Aorta (tissue), 5 donors: ENCODE data around the gene TEPSIN. TPM values are rescaled to one million over a fixed set of nuclear protein-coding genes. Genes with fewer than 3 reads are reported as not detected.

Source experiments
- ATAC-seq: fragments of 200-7000 bp; cut with Tn5 transposase; one replicate; pipeline ENCODE4 v1.9.1; 2022; ENCODE audit warnings: moderate library complexity; ENCODE audit not compliant: low FRiP score
- DNase-seq, 2 donors: peaks; one replicate each; pipeline ENCODE4 v3.0.0-alpha.2; 2020
- H3K27ac ChIP-seq, 2 donors: one replicate each; pipeline ENCODE4 v1.5.1; 2013; ENCODE audit warnings: low read length in 2 of 2, mild to moderate bottlenecking in 2 of 2, moderate library complexity in 2 of 2, control low read depth in 1 of 2, inconsistent platforms in 1 of 2, low read depth in 1 of 2
- H3K27me3 ChIP-seq, 2 donors: one replicate each; pipeline ENCODE4 v1.6.1; 2013; ENCODE audit warnings: control low read depth in 1 of 2, low read length in 1 of 2, mild to moderate bottlenecking in 1 of 2, moderate library complexity in 1 of 2; ENCODE audit not compliant: insufficient read depth in 2 of 2, control insufficient read depth in 1 of 2
- H3K36me3 ChIP-seq, 2 donors: one replicate each; pipeline ENCODE4 v1.6.1; 2013; ENCODE audit warnings: control low read depth in 1 of 2, low read length in 1 of 2, mild to moderate bottlenecking in 1 of 2; ENCODE audit not compliant: insufficient read depth in 2 of 2, control insufficient read depth in 1 of 2
- H3K4me1 ChIP-seq, 2 donors: one replicate each; pipeline ENCODE4 v1.6.1; 2013; ENCODE audit warnings: low read length in 2 of 2, control low read depth in 1 of 2, mild to moderate bottlenecking in 1 of 2, moderate library complexity in 1 of 2; ENCODE audit not compliant: insufficient read depth in 2 of 2, control insufficient read depth in 1 of 2
- H3K4me3 ChIP-seq, 2 donors: one replicate each; pipeline ENCODE4 v1.5.1; 2013; ENCODE audit warnings: low read length in 2 of 2, control low read depth in 1 of 2, mild to moderate bottlenecking in 1 of 2
- H3K9me3 ChIP-seq: one replicate; pipeline ENCODE4 v1.6.1; 2013; ENCODE audit warnings: mild to moderate bottlenecking, low read length; ENCODE audit not compliant: control insufficient read depth
- WGBS, 2 donors: extraction: QIAGEN DNeasy Blood & Tissue Kit; methylation state at CpG; one replicate each; pipeline ENCODE4 v1.1.7; 2013; 5-methylcytosine and 5-hydroxymethylcytosine counted together
- intact Hi-C, 2 donors: fragments of 100-400 bp; cut with DNase I; formaldehyde crosslinking; loops; one replicate each; pipeline versions ENCODE4 v1.14.2 to v1.15.0; 2022
- polyA plus RNA-seq, 2 donors: library from polyadenylated mRNA; stranded (reverse); fragments of 200-250 nt; gene quantifications; one replicate each; pipeline ENCODE4 v1.2.3, GENCODE V29; 2013
- total RNA-seq, 2 donors: library from RNA; stranded (reverse); fragmentation: NEBNext Ultra II Directional; extraction: Animal tissue kit (Norgen Biotek cat#: 25700); gene quantifications; one replicate each; pipeline ENCODE4 v1.2.1, GENCODE V29; 2021
- donor health status: healthy with polysubstance abuse.
- donor health status: Bipolar disorder and iron deficiency.
- donor health status: DM: no; HTN: no; CAD: no.
- donor health status: DM: no; HTN: no; CAD: no.
- donor health status: DM: yes; HTN: yes; CAD: no.

TEPSIN gene
- total and polyA plus RNA-seq, 4 donors: 5.6 to 79.0 (median 35.0) TPM

DNA sequence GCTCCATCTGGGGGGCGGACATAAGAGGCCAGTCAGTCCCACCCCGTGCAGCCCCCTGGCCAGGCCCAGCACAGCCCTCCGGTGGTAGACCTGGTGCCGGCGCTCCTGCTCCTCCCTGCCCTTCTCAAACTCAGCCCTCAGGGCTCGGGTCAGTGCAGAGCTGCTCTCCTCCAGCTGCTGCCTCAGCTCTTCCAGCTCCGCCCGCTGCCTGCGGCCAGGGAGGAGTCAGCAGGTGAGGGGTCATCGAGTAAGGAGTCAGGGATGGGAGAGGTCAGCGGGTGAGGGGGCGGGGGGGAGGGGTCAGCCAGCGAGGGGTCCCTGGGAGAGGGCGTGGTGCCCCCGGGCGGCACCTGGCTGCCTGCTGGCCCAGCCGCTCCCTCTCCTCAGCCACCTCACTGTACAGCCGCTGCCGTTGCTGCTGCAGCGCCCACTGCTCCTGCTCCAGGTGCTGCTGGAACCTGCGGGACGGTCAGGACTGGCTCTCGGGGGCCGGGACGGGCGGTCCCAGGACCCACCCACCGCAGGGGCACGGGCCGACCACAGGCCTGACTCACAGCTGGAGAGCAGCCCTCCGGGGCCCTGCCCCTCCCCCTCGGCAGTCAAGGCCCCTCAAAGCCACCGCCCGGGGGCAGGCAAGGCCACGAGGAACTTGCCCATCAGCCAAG lies 46.3 kb downstream of the TEPSIN start:
- Histone ChIP-seq H3K27me3 (no peaks in the 10 kb centered on the region), H3K27ac (no peak overlapping the region), H3K9me3 (no peaks in the 10 kb centered on the region), H3K36me3 (no peaks in the 10 kb centered on the region), H3K4me1 (no peaks in the 10 kb centered on the region), H3K4me3 (no peak overlapping the region)
- intact Hi-C loops: no loop called here
- WGBS, 2 donors: 87 to 92% methylated on average over 24 to 34 of the region's 34 CpGs
- ATAC-seq (no peak), DNase-seq (no peak)

DNA sequence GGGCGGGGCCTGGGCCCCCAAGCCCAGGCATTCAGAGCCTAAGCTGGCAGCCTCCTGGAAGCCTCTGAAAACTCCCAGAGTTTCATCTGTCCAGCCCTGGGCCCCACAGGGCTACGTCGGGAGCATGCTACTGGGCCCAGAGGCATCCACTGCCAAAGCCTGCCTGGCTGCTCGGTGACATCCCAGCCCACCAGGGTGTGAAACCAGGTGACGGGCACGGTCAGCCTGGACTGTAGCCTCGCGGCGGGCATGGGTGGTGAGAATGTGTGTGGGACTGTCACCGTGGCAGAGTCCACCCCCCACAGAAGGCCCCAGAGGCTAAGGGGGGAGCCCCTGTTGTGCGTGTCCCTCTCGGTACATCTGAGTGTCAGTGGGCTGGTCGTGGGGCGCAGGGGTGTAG lies 47.2 kb downstream of the TEPSIN start:
- intact Hi-C loops: no loop called here
- WGBS, 2 donors: 91 to 95% methylated on average over 14 of the region's 14 CpGs
- DNase-seq (no peak), ATAC-seq (no peak)
- Histone ChIP-seq H3K27me3 (no peaks in the 10 kb centered on the region), H3K9me3 (no peaks in the 10 kb centered on the region), H3K36me3 (no peaks in the 10 kb centered on the region), H3K4me1 (no peaks in the 10 kb centered on the region), H3K27ac (no peak overlapping the region), H3K4me3 (no peak overlapping the region)

DNA sequence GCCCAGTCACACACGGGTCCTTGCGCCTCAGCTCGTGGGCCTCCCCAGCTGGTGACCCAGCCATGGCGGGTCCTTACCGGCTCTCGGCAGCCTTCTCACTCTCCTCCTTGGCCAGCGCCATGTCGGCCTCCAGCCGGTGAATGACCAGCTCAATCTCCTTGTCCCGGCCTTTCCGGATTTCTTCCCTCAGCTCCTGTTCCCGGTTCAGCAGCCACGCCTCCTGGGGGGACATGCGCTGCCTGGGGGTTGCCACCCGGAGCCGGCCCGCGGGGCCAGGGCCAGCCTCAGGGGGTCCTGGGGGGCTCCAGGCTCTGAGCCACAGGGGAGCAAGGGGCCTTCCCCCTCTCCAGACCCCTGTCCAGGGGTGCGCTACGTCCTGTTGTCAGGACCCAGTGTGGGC lies 47.7 kb downstream of the TEPSIN start:
- DNase-seq (no peak), ATAC-seq (no peak)
- H3K27me3 ChIP-seq: no peaks in the 10 kb centered on the region
- H3K4me1 ChIP-seq: no peaks in the 10 kb centered on the region
- H3K9me3 ChIP-seq: no peaks in the 10 kb centered on the region
- intact Hi-C loops: no loop called here
- no peak overlapping the region for H3K27ac ChIP-seq
- no peaks in the 10 kb centered on the region for H3K36me3 ChIP-seq
- 92 to 94% methylated on average over 20 of the region's 20 CpGs for WGBS, 2 donors
- no peak overlapping the region for H3K4me3 ChIP-seq

DNA sequence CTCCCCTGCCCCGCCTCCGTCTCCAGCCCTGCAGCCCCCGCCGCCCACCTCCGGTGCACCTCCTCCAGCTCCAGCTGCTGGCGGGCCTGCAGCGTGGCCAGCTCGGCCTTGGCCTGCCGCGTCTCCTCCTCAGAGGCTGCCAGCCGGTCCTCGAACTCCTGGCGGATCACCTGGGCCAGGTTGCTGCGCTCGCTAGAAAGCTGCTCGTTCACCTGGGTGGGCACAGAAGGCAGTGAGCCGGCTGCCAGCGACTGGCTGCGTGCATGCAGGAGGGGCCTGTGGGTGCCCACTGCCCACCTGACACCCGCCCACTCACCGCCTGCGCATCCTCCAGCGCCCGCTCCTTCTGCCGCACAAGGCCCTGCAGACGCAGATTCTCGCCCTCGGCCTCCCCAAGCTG lies 48.3 kb downstream of the TEPSIN start:
- DNase-seq (no peak), ATAC-seq (no peak)
- intact Hi-C loops: no loop called here
- no peaks in the 10 kb centered on the region for H3K9me3 ChIP-seq
- no peak overlapping the region for H3K4me3 ChIP-seq
- no peaks in the 10 kb centered on the region for H3K4me1 ChIP-seq
- H3K27me3 ChIP-seq: no peaks in the 10 kb centered on the region
- 96% methylated on average over 23 to 28 of the region's 28 CpGs for WGBS, 2 donors
- H3K27ac ChIP-seq: no peak overlapping the region
- H3K36me3 ChIP-seq: no peaks in the 10 kb centered on the region

DNA sequence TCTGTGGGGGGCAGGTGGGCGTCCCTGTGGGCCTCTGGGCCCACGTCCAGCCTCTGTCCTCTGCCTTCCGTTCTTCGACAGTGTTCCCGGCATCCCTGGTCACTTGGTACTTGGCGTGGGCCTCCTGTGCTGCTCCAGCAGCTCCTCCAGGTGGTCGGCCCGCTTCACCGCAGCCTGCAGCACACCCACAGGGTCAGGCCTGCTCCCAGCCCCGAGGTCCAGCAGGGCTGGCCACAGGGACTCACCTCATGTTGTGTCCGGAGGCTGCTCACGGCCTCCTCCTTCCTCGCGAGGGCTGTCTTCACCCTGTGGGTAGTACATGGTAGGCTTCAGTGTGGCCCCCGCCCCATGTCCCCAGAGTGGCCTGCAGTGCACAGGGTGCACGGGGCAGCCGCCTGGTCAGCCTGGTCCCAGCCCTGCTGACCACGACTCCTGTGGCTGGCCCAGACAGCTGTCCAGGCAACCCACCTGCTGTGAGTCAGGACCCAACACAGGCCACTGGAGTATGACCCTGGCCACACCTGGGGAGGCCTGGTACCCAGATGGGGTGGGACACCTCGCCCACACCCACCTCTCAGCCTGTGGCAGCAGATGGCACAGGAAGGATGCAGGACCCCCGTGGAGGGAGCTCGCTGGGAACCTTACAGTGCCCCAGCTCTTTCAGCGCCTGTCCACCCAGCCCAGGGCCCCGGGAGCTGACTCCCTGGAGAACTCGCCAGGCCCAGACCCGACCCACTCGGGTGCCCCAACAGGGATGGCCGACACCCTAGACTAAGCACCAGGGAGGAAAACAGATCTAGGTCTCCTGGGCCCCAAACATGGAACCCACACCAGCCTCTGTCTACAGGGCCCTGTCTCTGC lies 49.0 kb downstream of the TEPSIN start:
- intact Hi-C loops: no loop called here
- no peak for ATAC-seq
- no peaks in the 10 kb centered on the region for H3K36me3 ChIP-seq

DNA sequence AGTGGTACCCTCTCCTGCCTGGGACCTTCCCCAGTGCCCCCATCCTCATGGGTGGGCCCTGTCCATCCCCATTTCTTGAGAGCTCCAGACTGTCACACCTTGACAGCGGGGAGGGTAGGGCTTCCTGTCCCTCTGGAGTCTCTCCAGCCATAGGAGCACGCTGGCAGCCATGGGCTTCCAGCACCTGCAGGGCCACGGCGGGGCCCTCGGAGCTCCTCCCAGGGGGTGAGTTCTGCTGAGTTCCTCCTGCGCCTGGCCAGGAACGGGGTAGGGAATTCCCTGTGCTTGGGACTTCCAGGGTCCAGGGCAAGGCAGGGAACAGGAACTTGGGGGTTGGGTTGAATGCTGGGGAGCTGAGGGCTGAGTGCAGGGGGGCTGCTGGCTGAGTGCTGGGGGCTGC lies 49.8 kb downstream of the TEPSIN start:
- no peaks in the 10 kb centered on the region for H3K9me3 ChIP-seq
- 91 to 93% methylated on average over 7 of the region's 7 CpGs for WGBS, 2 donors
- no peaks in the 10 kb centered on the region for H3K36me3 ChIP-seq
- no peak overlapping the region for H3K27ac ChIP-seq
- no peaks in the 10 kb centered on the region for H3K4me1 ChIP-seq
- H3K27me3 ChIP-seq: no peaks in the 10 kb centered on the region
- no peak for ATAC-seq
- intact Hi-C loops: no loop called here
- H3K4me3 ChIP-seq: no peak overlapping the region
- DNase-seq: no peak

More for the DNA sequence above, 49.0 kb downstream of the TEPSIN start:
- DNase-seq: no peak
- no peaks in the 10 kb centered on the region for H3K9me3 ChIP-seq
- no peaks in the 10 kb centered on the region for H3K27me3 ChIP-seq
- no peak overlapping the region for H3K27ac ChIP-seq
- 85 to 86% methylated on average over 27 of the region's 27 CpGs for WGBS, 2 donors
- no peak overlapping the region for H3K4me3 ChIP-seq
- H3K4me1 ChIP-seq: no peaks in the 10 kb centered on the region

DNA sequence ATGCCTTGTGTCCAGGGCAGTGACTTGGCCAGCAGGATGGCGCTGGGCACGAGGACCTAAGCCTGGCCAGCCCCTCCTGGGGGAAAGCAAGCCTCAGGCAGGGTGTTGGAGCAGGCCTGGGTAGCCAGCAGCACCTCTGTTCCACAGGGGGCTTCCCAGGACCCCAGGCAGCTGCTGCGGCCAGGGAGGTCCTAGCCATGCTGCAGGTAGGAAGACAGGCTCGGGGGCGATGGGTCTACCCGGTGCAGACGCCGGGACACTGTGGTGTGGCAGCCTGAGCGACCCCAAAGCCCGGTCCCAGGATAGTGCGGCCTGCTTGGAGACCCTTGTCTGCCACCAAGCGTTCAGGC lies 50.4 kb downstream of the TEPSIN start:
- Histone ChIP-seq H3K36me3 (no peaks in the 10 kb centered on the region), H3K27me3 (no peaks in the 10 kb centered on the region), H3K27ac (no peak overlapping the region), H3K9me3 (no peaks in the 10 kb centered on the region), H3K4me1 (no peaks in the 10 kb centered on the region), H3K4me3 (no peak overlapping the region)
- WGBS, 2 donors: 94 to 96% methylated on average over 12 of the region's 12 CpGs
- DNase-seq (no peak), ATAC-seq (no peak)
- intact Hi-C loops: no loop called here

DNA sequence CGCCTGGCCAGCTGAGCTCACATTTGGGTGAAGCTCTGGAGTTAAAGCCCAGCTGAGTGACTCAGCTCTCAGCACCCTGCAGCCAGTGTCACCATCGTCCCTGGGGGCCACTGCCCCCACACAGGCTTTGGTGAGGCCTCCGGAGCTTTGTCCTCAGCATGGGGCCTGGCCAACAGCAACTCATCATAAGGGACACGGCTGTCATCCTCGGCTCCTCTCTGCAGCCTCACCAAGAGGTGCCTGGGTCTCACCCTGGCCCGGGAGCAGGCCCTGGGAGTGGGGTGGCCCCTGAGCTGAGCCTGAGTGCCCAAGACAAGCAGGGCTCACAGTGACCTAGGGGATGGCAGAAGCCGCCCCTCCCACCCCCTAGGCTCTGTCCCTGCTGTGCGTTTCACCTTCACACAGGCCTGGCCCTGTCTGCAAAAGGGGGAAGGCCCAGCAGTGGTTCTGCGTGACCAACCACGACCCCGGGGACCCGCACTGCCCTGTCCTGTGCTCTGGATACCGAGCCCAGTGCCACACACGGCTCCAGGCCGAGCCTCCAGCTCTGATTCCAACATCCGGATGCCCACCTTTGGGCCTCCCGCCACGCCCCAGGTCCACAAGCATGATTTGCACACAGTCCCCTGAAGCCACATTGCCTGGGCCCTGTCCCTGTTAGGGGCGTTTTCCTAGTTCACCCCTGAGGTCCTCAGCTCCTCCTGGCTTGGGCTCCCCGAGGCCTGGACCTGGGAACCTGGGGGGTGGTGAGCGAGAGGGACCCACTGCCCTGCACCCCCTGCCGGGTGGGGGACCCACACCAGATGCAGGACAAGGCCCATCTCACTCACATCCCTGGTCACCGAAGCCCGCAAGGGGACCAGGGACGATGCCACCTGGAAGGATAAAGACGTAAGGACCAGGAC lies 51.0 kb downstream of the TEPSIN start:
- no peaks in the 10 kb centered on the region for H3K9me3 ChIP-seq

More for the DNA sequence above, 51.0 kb downstream of the TEPSIN start:
- intact Hi-C loops: no loop called here
- 87 to 89% methylated on average over 26 of the region's 26 CpGs for WGBS, 2 donors
- DNase-seq: no peak
- Histone ChIP-seq H3K36me3 (no peaks in the 10 kb centered on the region), H3K4me3 (no peak overlapping the region), H3K27me3 (no peaks in the 10 kb centered on the region), H3K4me1 (no peaks in the 10 kb centered on the region), H3K27ac (no peak overlapping the region)
- ATAC-seq: no peak
